Neural crest cell (in vitro differentiated cells): ENCODE data around the gene STPG3. TPM values are rescaled to one million over a fixed set of nuclear protein-coding genes. Genes with fewer than 3 reads are reported as not detected.

Experiments used
- DNase-seq: peaks from one replicate; pipeline ENCODE4 v3.0.0; 2021; ENCODE audit warnings: low read depth, mixed read lengths, low spot score
- H3K27ac Mint-ChIP-seq: one replicate; pipeline ENCODE4 v1.8.0; 2021; ENCODE audit warnings: mild to moderate bottlenecking, mixed read lengths; ENCODE audit not compliant: unreplicated experiment
- H3K27me3 Mint-ChIP-seq: 2 replicates; pipeline ENCODE4 v1.8.0; 2021; ENCODE audit warnings: low read depth, mild to moderate bottlenecking, mixed read lengths
- H3K36me3 Mint-ChIP-seq: 2 replicates; pipeline ENCODE4 v1.8.0; 2021; ENCODE audit warnings: low read depth, mild to moderate bottlenecking, mixed read lengths
- H3K4me1 Mint-ChIP-seq: 2 replicates; pipeline ENCODE4 v1.8.0; 2021; ENCODE audit warnings: mixed read lengths
- H3K4me3 Mint-ChIP-seq: one replicate; pipeline ENCODE4 v1.8.0; 2021; ENCODE audit warnings: mild to moderate bottlenecking, mixed read lengths
- H3K9me3 Mint-ChIP-seq: 2 replicates; pipeline ENCODE4 v1.8.0; 2021; ENCODE audit warnings: mixed read lengths
- total RNA-seq: library from RNA; stranded (reverse); gene quantifications from 2 replicates; pipeline ENCODE4 v1.2.1, GENCODE V29; 2021
- TF ChIP-seq, protein P1 (sequence below): fragments of 200-600 bp; sonication (generic); conservative IDR thresholded peaks from 2 replicates; pipeline ENCODE4 v1.5.0; 2021; ENCODE audit warnings: antibody characterized with exemption, mild to moderate bottlenecking

STPG3 gene
- total RNA-seq, 1 donor from 2014 or later, result 0.26 TPM

DNA sequence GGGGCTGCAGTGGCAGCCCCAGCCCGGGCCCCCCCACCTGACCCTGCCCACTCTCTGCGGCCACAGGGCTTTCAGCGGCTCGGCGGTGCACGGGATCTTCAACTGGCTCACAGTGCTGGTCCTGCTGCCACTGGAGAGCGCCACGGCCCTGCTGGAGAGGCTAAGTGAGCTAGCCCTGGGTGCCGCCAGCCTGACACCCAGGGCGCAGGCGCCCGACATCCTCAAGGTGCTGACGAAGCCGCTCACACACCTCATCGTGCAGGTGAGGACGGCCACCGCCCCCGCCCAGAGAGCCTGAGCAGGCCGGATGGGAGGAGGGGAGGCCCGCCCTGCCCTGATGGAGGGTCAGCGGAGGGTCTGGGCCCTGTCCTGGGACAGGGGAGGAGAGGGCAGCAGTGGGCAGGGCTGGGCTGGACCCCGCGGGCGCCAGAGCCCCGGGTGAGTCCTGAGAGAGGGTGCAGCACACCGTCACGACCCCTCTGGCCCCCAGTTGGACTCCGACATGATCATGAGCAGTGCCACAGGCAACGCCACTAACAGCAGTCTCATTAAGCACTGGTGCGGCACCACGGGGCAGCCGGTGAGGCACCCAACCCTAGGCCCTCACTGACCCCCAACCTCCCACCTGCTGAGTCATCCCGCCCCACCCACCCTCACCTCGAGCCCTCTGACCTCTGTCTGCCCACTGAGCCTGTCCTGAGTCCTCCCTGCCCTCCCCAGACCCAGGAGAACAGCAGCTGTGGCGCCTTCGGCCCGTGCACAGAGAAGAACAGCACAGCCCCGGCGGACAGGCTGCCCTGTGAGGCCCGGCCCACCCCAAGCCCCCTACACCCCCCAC, 17.7 kb upstream of the STPG3 start:
- H3K27me3 Mint-ChIP-seq, result no peaks in the 10 kb centered on the region
- H3K4me1 Mint-ChIP-seq, result no peaks in the 10 kb centered on the region
- H3K27ac Mint-ChIP-seq, result no peak overlapping the region
- TF ChIP-seq, protein P1, sequence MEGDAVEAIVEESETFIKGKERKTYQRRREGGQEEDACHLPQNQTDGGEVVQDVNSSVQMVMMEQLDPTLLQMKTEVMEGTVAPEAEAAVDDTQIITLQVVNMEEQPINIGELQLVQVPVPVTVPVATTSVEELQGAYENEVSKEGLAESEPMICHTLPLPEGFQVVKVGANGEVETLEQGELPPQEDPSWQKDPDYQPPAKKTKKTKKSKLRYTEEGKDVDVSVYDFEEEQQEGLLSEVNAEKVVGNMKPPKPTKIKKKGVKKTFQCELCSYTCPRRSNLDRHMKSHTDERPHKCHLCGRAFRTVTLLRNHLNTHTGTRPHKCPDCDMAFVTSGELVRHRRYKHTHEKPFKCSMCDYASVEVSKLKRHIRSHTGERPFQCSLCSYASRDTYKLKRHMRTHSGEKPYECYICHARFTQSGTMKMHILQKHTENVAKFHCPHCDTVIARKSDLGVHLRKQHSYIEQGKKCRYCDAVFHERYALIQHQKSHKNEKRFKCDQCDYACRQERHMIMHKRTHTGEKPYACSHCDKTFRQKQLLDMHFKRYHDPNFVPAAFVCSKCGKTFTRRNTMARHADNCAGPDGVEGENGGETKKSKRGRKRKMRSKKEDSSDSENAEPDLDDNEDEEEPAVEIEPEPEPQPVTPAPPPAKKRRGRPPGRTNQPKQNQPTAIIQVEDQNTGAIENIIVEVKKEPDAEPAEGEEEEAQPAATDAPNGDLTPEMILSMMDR, result no peak
- H3K36me3 Mint-ChIP-seq, result no peaks in the 10 kb centered on the region
- DNase-seq, result no peak
- no peak overlapping the region for H3K4me3 Mint-ChIP-seq
- no peaks in the 10 kb centered on the region for H3K9me3 Mint-ChIP-seq

DNA sequence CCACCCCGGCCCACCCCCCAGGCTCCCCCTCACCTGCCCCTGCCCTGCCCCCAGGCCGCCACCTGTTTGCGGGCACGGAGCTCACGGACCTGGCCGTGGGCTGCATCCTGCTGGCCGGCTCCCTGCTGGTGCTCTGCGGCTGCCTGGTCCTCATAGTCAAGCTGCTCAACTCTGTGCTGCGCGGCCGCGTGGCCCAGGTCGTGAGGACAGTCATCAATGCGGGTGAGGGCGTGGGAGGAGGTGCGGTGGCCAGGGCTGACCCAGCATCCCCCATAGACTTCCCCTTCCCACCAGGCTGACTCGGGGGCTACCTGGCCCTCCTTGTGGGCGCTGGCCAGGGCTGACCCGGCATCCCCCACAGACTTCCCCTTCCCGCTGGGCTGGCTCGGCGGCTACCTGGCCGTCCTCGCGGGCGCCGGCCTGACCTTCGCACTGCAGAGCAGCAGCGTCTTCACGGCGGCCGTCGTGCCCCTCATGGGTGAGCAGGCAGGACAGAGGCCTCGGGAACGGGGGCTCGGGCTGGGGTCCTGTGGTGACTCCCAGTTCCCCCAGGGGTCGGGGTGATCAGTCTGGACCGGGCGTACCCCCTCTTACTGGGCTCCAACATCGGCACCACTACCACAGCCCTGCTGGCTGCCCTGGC, 16.9 kb upstream of the STPG3 start:
- no peaks in the 10 kb centered on the region for H3K27me3 Mint-ChIP-seq
- H3K36me3 Mint-ChIP-seq, result no peaks in the 10 kb centered on the region
- peaks cover 5% of the 10 kb centered on the region for H3K4me1 Mint-ChIP-seq
- H3K4me3 Mint-ChIP-seq, result no peak overlapping the region
- DNase-seq, result no peak
- TF ChIP-seq, protein P1, result no peak
- no peaks in the 10 kb centered on the region for H3K9me3 Mint-ChIP-seq
- no peak overlapping the region for H3K27ac Mint-ChIP-seq

DNA sequence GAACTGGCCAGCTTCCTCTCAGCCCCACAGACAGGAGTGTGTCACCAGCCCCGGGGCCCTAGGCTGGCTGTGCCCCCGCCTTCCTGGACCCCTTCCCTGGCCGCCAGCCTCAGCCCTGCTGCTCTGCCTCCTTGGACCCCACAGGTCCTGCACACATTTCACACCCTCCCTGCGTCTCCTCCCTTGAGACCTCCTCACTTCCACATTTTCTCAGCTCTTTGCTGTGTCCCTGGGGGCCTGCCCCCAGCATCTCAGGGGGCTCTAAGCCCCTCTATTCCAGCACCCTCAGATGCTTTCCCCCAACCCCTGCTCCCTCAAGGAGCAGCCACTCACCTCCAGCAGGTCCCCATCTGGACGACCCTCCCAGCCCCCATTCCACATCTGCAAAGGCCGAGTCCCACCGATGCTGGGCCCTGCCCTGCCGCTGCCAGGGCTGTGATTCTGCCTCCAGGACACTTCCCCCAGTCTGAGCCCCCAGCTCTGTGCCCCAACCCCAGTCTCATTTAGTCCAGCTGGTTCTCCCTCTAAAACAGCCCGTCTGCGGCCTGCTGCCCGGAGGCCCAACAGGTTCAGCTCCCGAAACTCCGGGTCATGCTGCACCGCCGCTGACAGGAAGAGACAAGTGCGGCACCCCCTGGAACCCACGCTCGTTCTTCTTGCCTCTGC, 16.2 kb upstream of the STPG3 start:
- no peaks in the 10 kb centered on the region for H3K36me3 Mint-ChIP-seq
- no peak for DNase-seq
- no peaks in the 10 kb centered on the region for H3K27me3 Mint-ChIP-seq
- H3K27ac Mint-ChIP-seq, result no peak overlapping the region
- H3K4me3 Mint-ChIP-seq, result peak overlapping the region; percentile 69
- no peaks in the 10 kb centered on the region for H3K9me3 Mint-ChIP-seq
- H3K4me1 Mint-ChIP-seq, result peaks cover 6% of the 10 kb centered on the region
- TF ChIP-seq, protein P1, result no peak

DNA sequence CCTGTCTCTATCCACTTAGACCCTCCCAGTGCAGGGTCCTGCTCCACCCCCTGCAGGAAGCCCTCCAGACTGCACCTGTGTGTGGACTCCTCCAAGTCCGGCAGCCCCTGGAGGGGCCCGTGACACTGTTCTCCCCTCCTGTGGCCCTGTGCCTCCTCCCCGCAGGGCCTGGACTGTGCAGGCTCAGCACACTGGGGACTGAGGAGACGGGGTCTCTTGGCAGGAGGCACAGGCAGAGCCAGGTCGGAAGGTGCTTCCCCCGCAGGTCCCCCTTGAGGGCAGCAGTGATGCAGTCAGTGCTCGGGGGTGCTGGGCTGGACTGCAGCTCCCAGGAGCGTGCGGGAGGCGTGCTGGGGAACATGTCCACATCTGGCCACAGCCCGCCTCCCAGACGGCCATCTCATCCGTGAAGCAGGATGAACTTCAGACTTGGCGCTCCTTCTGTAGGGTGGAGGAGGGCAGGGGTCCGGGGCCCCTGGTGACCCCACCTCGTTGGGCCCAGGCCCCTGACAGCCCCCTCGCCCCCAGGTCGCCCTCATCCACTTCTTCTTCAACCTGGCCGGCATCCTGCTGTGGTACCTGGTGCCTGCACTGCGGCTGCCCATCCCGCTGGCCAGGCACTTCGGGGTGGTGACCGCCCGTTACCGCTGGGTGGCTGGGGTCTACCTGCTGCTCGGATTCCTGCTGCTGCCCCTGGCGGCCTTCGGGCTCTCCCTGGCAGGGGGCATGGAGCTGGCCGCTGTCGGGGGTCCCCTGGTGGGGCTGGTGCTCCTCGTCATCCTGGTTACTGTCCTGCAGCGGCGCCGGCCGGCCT, 15.5 kb upstream of the STPG3 start:
- no peaks in the 10 kb centered on the region for H3K36me3 Mint-ChIP-seq
- peaks cover 6% of the 10 kb centered on the region for H3K4me1 Mint-ChIP-seq
- TF ChIP-seq, protein P1, result no peak
- H3K27ac Mint-ChIP-seq, result no peak overlapping the region
- no peaks in the 10 kb centered on the region for H3K9me3 Mint-ChIP-seq
- no peak for DNase-seq
- H3K27me3 Mint-ChIP-seq, result no peaks in the 10 kb centered on the region
- peak overlapping the region; percentile 69 for H3K4me3 Mint-ChIP-seq
